Measurements from ENCODE around the gene AP1S1.
A peak's percentile ranks its signal among the peaks of the same experiment; 100 is the strongest.

Gene AP1S1

DNA sequence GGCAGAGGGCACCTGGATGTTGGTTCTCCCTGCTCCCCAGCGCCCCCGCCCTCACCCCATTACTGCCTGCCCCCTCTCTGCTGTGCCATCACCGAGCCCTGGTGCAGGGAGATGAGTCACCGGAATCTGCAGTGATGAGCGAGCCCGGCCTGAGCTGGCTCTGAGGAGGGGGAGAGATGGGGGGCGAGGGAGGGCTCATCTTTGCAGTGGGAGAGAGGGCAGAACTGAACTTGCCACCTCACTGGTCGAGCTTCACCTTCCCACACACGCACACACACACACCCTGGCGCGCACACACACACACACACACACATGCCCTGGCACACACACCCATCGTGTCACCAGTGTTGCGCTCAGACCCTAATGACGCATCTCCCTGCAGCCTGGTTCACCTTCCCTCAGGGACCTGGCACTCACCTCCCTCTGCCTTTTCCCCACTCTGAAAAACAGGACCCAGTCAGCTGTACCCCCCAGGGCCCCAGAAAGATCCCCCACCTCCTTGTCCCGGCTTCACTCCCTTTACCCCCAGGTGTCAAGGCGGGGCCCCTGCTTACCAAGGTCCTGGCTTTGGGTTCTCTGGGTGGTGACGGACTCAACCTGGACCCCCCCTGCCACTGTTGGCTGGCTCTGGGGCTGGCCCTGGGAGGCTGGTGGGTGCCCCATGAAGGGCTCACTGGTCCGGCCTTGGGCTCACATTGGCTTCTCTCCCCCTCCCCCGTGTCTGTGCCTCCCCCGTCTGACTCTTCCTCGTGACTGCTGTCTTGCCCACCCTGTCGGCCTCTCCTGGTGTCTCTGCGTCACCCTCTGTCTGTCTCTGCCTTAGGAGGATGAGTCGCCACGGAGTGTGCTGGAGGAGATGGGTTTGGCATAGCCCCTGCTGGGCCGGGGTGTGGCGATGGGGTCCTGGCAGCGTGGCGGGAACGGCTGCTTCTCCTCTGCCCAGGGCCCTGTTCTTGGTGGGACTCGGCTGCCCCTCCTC is 5.7 kb downstream of the AP1S1 start:
- no peak for DNase-seq

DNA sequence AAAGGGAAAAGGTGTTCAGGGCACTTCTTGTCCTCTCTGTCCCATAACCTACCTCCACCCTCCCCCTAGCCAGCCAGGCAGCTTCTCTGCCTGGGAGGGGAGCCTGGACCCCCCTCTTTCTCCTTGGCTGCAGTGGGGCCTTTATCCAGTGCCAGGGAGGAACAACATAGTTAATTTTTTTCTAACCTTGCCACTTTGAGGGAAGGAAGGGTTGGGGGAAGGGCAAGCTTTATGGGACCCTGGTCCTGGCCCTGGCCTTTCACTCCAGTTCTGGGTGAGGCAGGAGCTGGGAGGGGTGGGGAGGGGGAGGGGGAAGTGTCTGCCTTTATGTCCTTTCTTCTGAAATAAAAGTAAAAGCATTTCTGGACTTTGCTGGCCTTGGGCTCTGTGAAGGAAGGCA is 6.6 kb downstream of the AP1S1 start:
- DNase-seq, result no peak

DNA sequence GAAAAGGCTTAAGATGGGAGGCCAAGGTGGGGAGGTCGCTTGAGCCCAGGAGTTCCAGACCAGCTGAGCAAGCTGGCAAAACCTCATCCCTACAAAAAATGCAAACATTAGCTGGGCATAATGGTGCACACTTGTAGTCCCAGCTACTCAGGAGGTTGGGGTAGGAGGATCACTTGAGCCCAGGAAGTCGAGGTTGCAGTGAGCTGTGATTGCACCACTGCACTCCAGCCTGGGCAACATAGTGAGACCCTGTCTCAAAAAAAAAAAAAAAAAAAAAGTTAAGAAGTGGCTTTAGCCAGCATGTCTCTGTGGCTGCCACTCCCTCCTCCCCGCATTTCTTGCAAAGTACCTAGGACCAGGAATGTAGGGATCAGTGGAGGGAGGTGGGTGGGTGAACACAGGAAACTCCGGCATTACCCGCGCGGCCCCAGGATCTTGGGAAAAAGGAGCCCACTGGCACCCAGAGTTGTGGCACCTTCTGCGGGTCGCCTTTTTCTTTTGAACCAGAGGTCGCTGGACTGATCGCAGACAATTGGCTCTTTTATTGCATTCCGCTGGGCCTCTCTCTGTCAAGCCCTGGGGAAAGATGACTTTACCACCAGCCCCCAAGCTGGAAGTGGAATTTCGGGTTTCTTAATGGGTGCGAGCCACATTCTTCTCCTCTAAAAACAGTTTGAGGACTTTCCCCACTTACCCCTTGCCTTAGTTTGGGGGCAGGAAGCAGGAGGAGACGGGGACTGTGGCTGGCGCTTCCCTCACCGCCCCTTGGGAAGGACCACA is 7.6 kb downstream of the AP1S1 start:
- no peak for DNase-seq

DNA sequence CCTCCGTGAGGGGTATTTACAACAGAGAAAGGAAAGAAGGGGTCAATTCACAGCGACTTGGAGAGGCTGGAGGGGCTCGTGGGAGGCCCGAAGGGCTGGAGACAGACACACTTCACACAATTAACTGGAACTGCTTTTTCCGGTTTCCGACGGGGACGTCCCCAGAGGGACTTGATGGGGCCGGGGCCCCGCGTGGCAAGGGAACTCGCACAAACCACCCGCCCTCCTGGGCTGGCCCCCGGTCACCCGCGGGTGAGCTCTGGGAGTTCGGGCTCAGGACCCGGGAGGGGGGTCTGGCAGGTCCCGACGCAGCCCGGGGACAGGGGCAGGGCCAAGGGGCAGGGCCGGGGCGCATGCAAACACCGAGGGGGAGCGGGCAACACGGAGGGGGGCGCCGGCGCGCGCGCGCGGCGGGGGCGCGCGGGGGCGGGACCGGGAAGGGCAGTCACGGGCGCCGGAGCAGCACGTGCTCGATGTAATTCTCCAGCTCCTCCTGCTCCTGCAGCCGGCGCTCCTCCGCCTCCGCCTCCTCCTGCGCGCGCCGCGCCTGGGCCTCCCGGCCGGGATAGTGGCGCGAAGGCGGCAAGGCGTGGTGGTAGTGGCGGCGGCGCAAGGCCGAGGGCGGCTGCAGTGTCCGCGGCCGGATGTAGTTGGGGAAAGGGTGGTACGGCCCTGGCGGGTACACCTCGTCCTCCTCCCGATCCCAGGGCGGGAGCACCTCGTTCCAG is 8.4 kb downstream of the AP1S1 start:
- peak; percentile 52 for DNase-seq

DNA sequence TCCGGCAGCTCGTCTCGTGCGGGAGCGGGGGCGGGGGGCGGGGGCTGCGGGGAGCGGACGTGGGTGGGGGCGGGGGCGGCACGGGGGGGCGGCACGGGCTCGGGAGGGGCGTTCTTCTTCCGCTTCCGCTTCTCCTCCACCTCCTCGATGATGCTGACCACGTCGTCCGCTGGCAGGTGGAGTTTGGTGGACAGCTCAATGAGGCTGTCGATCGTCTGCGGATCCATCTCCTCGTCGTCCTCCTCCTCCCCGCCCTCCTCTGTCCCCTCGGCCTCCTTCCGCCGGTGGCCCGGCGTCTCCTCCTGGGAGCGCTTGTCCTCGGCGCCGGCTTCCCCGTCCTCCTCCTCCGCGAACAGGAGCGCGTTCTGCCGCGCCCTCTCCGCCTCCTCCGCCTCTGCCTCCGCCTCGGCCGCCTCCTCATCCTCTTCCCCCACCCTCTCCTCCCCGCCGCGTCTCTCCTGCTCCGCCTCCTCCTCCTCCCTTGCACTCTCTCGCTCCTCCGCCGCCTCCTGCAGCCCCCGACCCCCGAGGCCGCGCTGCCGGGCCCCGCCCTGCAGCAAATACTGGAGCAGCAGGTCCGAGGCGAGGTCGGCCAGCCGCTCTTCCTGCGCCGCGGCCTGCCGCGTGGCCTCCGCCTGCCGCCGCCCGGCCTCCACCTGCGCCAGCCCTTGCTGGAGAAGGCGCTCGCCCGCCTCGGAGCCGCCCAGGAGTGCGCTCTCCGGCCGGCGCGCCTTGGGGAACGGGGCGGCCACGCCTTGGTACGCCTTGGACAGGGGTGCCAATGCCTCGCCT is 9.2 kb downstream of the AP1S1 start:
- peak; percentile 51 for DNase-seq

DNA sequence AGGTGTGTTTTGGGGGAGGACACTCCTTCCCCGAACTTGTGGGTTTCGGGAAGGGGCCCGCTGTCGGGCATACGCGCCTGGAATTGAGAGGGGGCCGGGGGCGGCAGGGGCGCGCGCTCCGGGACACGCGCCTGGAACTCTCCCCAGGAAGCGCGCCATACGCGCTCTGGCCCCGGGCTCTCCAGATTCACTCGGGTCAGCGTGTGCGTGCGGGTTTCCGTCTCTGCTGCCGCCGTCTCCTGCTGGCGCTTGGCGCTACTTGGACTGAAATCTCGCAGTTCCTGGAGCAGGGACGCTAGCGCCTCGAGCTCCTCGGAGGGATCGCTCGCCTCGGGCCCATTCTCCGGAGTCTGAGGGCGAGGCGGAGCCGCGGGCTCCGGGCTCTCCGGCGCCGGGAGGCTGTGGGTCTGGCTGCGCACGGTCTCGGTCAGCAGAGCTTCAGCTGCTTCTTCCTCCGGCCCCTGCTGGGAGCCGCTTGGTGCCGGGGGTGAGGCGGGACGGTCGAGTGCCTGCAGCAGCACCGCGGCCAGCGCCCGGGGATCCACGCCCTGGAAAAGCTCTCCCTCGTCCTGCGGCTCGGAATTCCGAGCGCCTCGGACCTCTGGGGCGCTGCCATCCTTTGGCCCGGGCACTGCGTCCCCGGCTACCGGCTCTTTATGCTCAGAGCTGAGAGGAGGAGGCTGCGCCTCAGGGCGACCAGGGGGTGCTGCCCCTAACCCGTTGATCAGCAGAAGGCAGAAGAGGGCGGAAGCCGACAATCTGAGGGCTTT is 10.0 kb downstream of the AP1S1 start:
- no peak for DNase-seq

DNA sequence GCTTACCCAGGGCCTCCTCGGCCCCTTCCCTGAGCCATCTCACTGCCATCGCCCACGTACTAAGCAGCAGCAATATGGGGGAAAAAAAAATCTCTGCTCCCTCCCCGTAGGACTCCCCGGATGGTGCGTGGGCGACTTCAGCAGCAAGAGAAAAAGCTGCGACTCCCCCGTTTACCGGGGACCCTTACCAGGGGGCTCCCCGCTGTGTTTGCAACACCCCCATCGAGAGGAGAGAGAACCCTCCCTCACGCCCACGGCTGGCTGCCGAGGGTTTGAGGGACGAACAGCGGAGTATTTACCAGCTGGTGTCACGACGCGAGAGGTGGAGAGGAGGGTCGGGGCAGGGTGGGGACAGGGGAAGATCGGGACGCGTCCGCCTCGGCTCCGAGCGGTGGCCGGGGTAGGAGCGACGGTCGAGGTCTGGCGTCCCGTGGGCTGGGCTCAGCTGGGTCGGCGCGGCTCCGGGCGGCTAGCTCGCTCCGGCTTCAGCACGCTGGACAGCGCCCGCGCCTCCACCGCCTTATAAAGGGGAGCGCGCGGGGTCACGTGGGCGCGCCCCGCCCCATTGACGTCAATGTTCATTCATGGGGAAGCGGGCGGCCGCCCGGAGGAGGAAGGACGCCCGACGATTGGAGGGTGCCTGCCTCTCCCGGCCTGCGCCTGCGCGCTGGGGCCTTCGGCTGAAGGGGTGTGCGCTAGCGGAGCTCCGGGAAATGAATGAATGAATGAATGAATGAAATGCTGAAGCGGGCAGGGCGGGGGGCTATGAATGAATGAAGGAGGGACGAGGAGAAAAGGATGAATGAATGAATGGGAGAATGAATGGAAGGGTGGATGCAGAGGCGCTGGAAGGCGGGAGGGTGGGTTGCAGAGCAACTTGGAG is 11.0 kb downstream of the AP1S1 start, which contains the start of gene VGF:
Gene VGF, minus strand, starts transcription at position 495 of the 883 bp plus-strand sequence. CDS start 726 bp downstream, outside the sequence.
- peak; percentile 92 for DNase-seq

DNA sequence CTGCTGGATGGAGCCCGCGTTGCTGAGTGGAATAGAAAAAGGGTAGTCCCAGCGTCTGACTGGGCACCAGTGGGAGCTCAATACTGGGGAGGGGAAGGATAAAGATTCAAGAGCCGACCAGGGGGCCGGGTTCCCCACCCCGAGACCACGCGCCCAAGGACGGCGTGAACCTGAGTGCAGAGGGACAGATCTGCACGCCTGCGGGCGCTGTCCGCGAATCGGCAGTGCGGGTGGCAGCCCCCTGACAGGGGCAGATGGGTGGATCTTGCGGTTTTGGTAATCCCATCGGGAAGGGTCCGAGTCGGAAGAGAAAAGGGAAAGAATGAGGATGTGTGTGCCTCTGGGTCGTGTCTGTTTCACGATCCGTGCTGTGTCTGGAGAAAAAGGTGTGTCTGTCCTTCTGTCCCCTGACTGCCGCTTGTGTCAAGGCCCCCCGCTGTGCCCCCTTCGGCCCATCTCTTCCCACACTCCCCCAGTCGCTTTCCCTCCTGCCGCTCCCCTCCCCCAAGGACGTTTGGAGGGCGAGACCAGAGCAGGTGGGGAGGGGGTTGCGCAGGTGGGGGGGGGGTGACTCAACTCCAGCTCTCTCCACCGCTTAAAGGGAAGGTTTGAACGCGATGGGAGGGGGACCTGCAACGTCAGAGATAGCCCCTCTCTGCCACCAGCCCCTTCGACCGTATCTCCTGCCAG is 11.8 kb downstream of the AP1S1 start:
- DNase-seq, result no peak

DNA sequence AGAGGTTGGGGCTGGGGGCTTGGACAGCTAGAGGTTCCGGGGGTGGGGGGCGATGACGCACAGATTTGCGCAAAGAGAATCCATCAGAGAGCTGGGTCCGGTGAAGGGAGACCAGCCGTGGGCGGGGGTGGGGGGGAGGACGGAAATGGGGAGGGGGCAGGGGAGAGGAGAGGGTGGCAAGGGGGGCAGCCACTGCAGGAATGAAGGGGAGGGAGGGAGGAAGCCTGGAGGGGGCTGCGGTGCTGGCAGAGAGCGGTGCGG is 12.3 kb downstream of the AP1S1 start:
- DNase-seq, result no peak

DNA sequence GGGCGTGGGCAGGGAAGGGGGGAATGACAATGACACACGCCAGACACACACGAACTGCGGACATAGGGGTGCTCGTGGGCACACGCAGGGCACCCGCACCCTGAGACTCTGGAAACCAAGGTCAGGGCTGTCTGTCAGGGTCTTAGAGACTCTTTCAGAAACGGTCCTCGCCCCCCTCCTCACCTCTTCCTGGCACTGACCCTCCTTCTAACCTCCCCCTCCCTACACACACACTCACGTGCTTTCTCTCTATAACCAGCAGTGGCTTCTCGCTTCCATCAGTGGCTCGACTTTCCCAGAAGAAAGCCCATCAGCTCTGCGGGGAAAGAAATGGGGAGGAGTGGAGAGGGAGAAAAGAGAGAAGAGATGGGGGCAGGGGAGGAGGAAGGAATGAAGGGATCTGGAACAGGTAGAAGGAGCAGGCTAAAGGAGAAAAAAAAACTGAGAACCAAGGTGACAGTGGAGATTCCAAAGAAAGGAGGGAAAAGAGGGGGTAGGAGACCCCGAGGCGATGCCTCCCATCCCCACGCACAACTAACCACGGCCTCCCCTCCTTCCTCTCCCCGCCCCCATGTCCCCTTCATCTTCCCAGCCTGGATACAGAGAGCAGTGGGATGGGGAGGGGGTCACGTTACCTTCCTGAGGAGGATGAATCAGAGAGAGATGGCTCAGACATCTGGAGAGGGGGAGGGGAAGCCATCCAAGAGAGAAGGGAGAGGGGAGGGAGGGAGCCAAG is 12.8 kb downstream of the AP1S1 start:
- peak; percentile 93 for DNase-seq

DNA sequence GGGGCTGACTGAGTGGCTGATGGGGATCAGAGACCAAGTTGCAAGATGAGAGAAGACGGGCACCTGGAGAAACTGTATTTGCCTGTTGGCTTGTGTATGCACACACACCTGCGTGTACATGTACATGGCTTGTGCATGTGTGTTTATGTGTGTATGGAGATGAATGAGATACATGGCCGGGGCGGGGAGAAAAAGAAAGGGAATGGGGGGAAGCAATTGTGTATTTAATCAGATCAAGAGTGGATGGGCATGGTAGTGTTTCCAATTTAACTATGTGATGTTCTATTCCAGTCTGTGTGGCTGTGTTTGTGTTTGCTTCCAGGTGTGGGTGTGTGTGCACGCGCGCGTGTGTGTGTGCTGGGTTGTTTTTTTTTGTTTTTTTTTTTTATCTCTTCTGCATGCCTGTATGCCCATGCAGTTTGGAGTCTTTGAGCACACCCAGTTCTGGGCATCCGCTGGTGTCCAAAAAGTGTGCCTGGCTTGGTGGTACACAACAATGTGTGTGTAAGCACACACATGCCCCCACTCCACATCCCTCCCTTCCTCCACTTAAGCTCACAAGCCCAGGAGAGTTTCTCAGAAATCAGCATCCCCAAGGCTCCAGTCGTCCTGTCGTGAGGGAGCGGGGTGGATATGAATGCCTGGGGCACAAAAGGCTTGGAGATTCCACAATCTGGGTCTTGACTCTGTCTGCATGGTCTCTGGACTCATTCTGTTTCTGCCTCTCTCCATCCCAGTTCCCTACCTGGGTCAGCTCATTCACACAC is 13.6 kb downstream of the AP1S1 start:
- DNase-seq, result no peak

DNA sequence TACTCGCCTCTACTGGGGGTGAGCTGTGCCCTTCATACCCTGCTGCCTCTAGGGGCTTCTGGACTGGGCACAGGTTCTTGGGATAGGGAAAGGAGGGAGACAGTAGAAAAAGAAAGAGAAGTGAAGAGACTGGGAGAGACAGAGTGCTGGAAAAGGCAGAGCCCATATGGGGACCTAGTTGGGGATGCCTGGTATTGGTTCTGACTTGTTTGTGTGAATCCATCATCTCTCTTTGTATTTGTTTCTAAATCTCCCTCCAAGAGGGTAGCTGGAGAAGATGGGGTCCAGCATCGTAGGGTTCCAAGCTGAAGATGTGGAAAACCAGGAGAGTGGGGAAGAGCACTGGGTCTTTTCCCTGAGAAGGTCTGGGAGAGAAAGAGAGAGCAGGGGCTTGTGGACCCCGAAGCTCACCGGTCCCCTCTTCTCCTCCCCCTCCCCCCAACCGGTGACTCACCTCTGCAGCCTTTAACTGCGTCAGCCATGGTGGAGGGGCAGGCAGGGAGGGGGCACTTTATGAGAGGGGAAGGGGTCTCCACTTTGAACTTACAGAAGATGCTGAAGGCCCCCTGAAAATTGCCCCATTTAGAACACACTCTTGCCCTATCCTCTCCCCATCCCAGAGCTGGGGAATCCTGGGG is 14.3 kb downstream of the AP1S1 start:
- no peak for DNase-seq

DNA sequence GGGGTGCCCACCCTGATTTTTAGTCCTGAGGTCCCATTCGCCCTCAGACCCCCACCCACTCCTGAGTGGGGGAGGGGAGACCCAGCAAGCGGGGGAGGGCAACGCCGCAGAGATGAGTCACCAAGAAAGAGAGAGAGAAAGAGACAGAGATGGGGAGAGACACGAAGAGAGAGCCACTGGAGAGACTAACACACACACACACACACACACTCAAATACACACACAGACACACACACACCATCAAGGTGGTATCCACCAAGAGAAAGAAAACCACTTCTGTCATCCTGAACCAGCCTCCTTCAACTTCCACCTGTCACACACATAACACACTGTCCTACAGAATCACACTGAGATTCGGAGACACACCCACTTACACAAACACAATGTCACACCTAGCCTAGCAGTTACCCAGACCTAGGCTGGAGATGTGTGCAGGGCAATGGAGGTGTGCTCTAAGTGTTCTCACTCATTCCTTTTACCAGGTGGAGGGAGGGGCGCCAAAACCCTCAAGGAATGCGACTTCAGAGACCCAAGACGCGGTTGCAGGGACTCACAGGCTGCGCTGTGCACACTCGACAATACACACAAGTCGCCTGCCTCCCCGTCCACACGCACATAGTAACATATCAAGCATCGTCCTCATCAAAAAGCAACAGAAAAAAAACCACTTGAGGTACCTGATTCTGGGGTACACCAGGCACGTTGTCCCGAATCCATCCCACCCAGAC is 15.0 kb downstream of the AP1S1 start:
- DNase-seq, result no peak

DNA sequence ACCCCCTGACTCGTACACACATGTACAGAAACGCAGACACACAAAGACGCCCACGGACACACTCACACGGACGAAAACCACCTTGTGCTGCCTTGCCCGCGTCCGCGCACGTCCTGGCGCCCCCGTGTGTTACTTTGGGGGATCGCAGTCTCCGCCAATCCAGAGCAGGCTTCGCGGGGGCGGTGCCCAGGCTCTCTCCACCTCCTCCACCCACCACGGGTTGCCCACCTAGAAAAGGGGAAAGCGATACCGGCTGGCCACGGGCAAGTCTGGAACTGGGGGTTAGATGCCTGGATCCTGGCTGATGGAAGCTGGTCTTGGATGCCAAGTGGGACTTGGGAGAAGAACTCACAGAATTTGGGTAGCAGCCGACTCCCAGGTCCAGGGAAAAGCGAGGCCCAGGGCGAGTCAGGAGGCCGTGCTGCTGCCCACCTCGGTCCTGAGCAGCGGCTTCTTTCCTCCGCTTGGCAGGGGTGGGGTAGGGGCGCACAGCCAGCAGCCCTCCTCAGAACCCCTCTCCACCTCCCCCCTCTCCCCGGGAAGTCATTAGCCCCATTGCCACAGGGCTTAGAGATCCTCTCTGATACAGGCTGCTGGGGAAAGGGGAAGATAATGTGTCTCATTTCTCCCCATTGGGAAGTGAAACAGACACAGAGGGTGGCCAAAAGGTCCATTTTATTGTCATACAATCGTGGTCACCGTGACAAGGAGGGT is 15.7 kb downstream of the AP1S1 start:
- DNase-seq, result peak; percentile 17

DNA sequence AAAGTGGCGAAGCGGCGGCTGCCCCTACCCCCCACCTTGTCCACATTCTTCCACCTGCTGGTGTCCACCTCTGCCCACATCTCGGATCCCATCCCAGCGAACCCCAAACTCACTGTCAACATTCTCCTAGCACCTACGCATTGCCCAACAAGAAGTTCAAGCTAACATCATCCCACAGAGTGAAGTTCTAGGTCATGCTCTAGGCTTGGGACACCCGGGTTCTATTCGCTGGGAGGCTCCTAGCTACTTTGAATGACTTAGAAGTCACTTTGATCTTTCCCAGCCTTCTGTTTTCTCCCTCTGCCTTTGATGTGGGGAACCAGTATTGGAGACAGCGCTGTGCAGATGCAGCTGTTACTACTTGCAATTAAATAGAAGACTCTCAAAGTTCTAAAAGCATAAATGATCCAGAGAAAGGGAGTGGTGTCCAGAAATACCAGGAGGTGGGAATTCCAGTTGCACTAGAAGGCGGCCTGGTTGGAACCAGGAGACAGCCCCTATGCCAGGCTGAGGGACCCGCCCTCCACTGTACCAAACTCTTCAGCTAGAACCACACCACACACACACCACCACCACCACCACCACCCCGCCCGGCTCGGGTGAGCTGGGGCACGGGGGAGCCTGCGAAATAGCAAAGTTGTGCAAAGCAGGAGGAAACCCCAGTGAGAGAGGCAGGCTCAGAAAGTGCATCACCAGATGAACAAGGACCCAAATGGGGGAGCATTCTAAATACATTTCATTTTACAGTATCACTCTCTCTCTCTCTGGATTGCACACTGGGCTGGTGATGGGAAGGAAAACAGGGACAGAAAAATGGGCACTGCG is 16.6 kb downstream of the AP1S1 start:
- DNase-seq, result no peak

DNA sequence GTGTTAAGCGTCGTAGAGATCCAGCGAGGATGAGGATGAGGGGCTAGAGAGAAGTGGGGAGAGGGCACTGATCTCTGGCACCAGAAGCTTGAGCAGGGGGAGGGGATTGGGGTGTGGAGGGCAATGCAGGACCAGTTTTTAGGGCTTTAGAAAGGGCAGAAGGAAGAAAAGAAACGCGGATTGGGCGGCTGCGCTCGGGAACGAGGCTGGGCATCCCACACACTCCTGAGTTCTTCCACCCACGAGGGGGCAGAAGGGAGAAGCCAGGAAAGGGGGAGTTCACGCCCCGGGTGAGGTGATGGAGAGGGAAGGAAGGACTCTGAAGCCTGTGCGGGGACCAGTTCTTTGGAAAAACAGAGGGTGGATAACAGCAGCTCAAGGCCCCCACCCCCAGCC is 17.2 kb downstream of the AP1S1 start:
- no peak for DNase-seq

Data from NCI-H2171 (cell line).